PFSK-1 (cell line): ENCODE measurements around the gene HOXC12.

Source experiments
- FOXP2 ChIP-seq: optimal IDR thresholded peaks from 2 replicates; pipeline ENCODE3; 2011; ENCODE audit warnings: borderline replicate concordance, control low read depth, inconsistent platforms; ENCODE audit not compliant: insufficient read depth; ENCODE audit errors: extremely low read length, extremely low read depth
- POLR2AphosphoS5 ChIP-seq: IDR thresholded peaks from 2 replicates; pipeline ENCODE4 v1.6.1; 2012; ENCODE audit warnings: low read depth, mild to moderate bottlenecking, control low read depth, low read length, moderate library complexity
- REST ChIP-seq, 2 experiments: IDR thresholded peaks; 2 replicates each; pipeline versions ENCODE4 v1.6.1 to v1.8.0; 2011 to 2012; ENCODE audit warnings: low read depth in 2 of 2, low read length in 2 of 2, control low read depth in 1 of 2, inconsistent platforms in 1 of 2, mild to moderate bottlenecking in 1 of 2, moderate library complexity in 1 of 2; ENCODE audit not compliant: insufficient read depth in 1 of 2
- SIN3A ChIP-seq: IDR thresholded peaks from 2 replicates; pipeline ENCODE4 v1.6.1; 2012; ENCODE audit warnings: mild to moderate bottlenecking, low read length, moderate library complexity, borderline replicate concordance; ENCODE audit not compliant: insufficient read depth
- TAF1 ChIP-seq: IDR thresholded peaks from 2 replicates; pipeline ENCODE4 v1.6.1; 2012; ENCODE audit warnings: low read length, control low read depth, borderline replicate concordance; ENCODE audit not compliant: insufficient read depth

GRCh38 chr12:53916788-53917655, 37.7 kb upstream of the HOXC12 start:
- TF ChIP-seq POLR2AphosphoS5 (no peak), REST (IDR thresholded peaks at IDR 0.05; ENCODE audit: insufficient read depth in 1 of 2, low read depth in 2 of 2, low read length in 2 of 2) (no peak), TAF1 (no peak), SIN3A (no peak), FOXP2 (no peak)
